Stromal cell of bone marrow (primary cell): Measurements from ENCODE around the gene DSCAML1.

ENCODE experiments used
- DNase-seq: peaks from one replicate; pipeline ENCODE4 v3.0.0-alpha.2; 2012; ENCODE audit warnings: low read depth

The DSCAML1 gene

GRCh38 chr11:117830674-117831351 lies 33.8 kb upstream of the DSCAML1 start:
- DNase-seq, result no peak

DNA sequence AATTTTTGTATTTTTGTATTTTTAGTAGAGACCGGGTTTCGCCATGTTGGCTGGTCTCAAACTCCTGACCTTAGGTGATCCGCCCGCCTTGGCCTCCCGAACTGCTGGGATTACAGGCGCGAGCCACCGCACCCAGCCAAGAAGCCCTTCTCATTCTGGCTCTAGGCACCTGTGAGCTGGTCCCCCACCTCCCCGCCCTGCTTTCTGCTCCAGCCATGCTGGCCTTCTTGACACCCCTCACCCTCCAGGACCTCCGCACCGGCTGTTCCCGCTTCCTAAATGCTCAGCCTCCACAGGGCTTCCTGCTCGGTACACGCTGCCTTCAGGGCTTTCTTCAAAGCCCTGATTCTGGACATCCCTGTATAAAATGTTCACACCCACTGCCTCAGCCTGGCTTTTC lies 33.1 kb upstream of the DSCAML1 start:
- DNase-seq, result no peak

GRCh38 chr11:117829369-117829725 lies 32.3 kb upstream of the DSCAML1 start:
- no peak for DNase-seq

DNA sequence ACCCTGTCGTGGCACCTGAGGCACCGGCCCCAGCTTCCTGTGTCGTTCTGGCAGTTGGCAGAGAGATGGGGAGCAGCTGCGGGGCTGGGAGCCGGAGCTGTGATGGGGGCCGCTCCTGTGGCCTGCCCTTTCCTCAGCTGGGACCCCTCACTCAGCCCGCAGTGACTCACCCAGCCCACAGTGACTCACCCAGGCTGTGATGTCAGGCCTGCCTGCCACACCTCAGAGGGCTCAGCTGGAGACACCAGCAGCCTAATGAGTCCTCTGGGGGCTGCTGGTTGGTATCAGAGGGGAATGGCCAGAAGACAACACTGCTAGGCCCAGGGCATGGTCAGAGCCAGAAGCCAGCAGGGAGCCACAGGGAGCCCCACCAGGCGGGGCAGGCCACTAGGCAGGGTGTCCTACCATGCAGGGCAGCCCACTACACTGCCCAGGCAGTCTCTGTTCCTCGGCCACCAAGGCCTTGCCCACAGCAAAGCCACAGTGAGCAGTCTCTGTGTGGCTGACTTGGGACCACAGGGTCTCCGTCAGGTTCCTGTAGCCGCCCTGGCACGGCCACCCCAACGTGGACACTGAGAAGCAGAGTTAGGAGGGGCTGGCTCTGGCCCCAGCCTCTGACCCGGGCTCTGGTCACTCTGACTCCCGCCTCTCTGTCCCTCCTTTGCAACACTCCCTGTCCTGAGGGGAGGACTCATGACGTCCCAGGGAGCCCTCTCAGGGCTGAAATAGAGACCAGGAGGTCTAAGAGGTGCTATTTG lies 31.8 kb upstream of the DSCAML1 start:
- DNase-seq, result no peak

DNA sequence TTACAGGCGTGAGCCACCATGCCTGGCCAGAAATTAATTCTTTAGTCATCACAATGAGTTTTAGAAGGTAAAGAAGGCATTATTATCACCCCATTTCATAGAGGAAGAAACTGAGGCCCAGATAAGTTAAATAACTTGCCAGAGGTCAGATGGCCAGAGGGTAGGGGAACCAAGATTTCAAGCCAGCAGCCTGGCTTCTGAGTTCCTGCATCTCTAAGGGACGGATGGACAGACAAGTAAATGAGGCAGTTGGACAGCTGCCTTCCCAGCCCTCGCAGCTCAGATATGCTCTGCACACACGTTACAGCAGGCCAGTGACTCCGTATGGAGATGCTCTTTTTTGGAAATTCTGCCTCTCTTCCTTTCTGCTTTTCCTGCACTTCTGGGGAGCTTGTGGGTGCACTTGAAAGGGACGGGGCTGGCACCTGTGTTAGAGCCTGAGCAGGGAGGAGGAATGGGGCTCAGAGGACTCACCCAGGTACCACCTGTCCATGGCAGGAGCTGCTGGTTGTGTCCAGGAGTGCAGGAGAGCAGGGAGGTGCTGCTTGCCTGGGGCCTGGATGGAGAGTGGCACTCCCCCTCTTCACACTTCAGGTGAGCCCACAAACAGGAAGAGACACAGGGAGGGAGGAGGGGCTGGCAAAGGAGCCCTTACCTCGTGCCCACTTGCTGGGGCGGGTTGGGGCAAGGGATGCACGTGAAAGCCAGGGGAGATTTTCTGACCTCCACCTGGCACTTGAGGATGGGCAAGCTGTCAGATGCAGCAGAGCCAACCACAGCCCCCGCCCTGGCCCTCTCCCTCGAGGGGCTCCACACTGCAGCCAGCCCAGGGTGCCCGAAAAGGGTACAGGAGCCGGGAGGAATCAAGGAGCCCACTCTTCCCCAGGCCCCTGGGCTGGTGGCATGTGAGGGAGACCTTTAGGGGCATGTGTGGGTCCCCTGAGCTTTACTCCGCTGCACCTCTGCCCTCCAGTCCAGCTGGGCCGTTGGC lies 30.8 kb upstream of the DSCAML1 start:
- no peak for DNase-seq

GRCh38 chr11:117826832-117827231 lies 29.8 kb upstream of the DSCAML1 start:
- DNase-seq, result no peak

GRCh38 chr11:117826190-117826570 lies 29.2 kb upstream of the DSCAML1 start:
- no peak for DNase-seq

DNA sequence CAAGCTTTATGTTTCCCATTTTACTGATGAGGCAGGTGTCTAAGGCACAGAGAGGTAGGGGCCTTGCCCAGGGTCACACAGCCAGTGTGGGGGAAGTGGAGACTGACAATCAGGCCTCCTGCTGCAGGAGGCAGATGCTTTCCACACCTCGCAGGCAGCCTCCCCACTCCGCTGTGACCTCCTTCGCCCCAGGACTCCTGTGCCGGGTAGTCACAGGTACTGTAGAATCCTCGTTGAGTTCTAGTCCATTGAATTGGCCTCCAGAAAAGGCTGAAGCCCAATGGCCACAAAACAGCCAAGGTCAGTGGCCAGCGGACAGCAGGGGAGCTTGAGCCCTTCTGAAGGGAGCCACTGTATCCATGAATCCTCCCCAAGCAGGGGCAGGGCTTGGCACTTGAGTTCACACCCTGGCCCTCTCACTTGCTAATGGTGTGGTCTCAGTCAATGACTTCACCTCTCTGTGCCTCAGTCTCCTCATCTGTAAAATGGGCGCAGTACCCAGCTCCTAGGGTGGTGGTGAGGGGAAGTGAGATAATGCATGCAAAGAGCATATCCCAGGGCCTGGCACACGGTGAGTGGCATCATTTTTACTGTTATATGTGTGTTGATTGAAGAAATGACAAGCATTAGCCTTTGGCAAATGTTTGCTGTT lies 28.6 kb upstream of the DSCAML1 start:
- no peak for DNase-seq

DNA sequence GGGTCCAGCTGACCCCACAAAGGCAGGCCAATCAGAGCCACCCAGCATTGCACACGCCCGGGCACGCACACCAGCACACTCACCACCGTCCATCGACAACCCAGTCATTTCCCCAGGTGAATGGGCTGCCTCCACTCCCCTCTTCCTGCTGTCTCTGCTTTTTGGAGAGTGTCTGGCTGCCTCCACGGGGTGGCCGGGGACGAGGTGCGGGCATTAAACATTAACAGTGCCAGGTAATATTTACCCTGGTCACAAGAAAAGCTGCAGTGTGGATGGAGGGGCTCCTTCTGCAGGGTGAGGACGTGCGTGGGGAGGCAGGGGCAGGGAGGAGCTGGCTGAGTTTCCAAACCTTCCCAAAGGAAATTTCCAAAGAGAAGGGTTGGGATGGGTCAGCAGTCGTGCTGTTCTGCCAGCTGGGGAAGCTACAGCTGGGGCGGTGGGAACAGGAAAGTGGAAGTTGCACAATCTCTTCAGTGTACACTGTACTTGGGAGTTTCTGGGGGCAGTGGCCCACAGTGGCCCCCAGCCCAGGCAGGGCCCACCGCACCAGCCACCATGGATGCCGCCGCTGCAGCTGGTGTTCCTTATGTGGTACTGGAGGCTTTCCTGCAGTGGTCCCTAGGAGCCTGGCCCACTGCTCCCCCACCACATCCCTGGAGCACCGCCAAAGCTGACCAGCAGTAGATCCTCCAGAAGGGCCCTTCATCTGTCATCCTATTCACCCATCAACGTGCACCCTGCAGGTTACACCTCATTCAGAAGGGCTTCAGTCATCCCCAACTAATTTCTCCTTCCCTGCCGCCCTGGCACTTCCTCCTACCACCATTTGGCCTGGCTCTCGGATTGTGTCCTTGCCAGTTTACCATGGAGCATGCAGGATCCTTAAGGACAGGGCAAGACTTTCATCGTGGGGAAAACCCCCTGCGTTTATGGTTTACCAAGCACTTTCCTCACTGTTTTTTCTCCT lies 27.8 kb upstream of the DSCAML1 start, which contains the start of gene FXYD2:
Gene FXYD2 (minus strand): TSS at position 174 of the 967 bp plus-strand sequence. CDS start 66 bp downstream, at position 108.
- no peak for DNase-seq

DNA sequence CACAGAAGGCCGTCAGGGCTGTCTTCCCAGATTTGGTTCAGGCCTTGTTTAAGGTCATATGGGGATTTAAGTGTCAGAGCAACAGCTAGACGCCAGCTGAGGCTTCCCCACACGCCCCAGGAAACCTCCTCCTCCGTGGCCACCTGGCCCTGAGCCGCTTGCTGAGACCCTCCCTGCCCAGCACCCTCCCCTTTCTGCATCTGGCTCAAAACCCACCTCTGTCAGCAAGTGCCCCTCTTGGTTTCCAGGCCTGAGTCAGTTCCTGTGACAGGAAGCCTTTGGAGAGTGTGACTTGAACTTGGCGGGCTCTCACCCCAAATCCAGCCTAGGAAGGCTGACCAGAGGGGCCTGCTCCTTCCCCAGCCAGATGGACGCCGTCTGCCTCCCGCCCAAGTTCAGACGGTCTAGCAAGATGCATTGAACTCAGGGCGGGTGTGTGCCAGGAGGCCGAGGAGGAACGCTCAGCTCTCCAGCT lies 27.0 kb upstream of the DSCAML1 start:
- no peak for DNase-seq

DNA sequence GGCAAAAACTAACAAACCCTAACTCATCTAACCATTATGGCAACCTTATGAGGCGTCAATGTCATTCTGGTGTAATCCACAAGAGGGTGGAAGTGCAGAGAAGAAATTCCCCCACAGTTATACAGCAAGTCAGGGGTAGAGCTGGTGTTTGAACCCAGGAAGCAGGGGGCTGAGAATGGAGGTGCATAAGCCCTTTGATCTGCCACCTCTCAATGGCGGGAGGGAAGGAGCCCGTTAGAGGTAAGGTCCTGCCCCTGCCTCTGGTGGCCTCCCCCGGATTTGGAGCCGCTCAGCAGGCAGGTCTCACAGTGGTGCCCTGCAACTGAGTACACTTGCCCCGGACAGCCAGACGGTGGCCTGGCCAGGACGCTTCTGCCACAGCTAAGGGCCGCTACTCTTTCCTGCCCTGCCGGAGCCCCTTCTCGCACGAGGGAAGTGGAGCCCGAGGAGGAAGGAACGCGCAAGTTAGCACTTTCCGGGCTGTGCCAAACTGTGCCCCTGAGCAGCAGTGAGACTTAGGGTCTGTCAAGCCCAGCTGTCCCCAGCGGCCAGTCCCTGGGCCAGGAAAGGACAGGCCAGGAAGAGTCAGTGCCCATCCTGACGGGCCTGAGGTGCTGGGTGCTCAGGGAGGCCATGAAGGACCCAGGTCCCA lies 26.4 kb upstream of the DSCAML1 start:
- no peak for DNase-seq

GRCh38 chr11:117822074-117823033 lies 25.3 kb upstream of the DSCAML1 start:
- DNase-seq, result no peak

DNA sequence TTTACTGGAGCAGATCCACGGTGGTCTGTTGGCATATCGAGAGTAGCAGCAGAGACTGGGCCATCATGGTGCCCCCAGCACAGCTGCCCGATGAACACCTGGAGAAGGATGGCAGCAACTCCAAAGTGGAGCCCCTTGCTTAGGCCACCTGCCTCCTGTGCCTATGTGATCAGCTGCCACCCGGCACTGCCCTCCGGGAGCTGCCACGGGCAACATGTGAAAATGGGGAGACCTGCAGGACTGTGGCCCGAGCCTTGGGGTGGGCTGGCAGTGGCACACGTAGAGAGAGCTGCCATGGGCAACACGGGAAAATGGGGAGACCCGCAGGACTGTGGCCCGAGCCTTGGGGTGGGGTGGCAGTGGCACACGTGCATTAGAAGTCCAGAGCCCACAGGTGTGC lies 24.4 kb upstream of the DSCAML1 start:
- DNase-seq, result no peak

DNA sequence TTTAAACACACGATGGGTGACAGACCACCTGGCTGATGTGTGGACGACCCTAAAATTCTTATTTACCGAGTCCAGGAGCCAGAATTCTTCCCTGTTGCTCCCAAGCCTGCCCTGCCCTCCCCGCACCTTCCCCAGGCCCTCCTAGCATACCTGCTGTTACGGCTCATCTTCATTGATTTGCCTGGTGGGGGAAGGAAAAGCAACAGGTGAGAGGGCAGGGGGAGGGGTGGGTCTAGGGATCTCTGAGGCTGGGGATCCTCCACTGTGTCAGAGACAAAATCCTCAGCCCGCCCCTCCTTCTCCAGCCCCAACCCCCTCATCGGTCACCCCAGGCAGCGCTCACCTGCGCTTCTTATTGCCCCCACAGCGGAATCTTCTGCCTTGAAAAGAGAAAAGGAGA lies 23.5 kb upstream of the DSCAML1 start:
- no peak for DNase-seq

GRCh38 chr11:117820071-117820470 lies 23.1 kb upstream of the DSCAML1 start:
- no peak for DNase-seq

DNA sequence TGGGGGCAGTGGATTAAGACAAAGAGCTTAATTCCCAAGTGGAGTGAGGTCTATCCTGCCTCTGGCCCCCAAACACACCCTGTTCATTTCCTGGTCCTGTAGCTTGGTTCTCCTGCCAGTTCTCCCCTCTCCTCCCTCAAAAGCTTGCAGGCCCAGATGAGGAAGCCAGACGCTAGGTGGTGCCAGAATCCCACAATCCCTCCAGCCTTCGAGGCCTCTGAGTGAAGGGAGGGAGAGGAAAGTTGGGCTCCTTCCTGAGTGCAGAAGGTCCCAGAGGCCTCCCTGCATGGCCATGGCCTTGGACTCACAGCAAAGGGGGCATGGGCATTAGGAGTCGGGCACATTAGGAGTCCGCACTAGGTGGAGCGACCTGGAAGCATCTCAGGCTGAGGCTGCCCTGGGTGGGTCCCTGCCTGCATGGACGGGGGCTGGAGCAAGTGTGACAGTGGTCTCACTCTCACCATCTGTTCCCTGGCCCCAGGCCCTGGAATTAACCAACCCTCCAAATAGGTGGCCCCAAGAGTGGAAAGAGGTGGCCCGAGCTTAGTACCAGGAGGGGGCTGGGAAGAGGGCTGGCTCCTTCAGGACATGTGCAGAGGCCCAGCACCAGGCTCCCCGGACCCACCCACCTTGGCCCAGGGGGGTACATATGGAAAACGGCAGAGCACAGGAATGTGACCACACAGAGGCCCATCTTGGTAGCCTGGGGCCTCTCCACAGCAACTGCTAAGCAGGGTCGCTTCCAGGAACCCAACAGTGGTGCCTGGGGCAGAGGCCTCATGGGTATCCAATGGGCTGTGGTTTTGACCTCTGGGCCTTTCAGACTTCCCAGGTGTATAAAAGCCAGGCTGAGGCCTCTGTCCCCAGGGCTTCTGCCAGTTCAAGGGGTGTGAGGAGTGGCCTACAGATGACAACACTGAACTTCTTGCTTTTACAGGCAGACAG lies 22.4 kb upstream of the DSCAML1 start:
- no peak for DNase-seq

DNA sequence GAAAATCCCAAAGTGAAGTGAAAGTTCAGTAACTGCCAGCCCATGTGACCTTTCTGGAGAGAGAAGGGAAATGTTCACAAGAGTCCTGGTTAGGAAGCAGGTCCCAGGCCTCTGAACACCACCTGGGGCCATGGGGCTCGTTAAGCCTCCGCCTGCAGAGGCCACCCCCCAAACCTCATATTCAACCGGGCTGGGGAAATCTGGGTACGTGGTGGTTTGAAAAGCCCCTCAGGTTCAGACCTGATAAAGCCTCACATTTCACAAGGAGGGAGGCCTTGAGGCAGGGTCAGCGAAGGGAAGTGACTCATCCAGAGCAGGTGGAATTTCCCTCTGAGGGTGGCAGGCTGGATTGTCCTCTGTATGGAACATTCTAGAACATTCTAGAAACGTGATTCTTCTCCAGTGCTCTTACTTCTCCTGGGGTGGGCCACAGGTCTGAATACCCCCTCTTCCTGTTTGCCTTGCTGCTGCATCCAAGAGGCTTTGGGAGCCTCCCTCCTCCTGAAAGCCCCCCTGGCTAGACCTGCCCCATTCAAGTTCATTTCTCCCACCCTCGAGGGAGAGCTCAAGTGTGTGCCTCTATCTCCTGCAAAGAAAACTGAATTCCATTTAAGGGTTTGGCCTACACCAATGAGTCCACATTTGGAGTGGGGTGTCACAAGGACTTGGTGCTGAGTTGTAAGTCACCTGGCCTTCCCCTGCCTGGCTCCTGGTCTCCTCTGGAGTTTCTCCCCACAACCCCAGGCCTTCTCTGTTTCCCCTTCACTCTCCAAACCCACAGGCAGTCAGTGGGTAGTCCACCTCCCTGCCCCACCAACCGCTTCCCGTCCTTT lies 21.2 kb upstream of the DSCAML1 start:
- DNase-seq, result no peak
